IPS-15b (cell line): ENCODE results near the gene PIK3R2.
A peak's percentile ranks its signal among the peaks of the same experiment; 100 is the strongest.

Source experiments
- H3K27me3 ChIP-seq: one replicate; pipeline ENCODE4 v1.6.1; 2013; ENCODE audit warnings: low read length; ENCODE audit not compliant: control insufficient read depth, insufficient read depth
- H3K36me3 ChIP-seq: one replicate; pipeline ENCODE4 v1.6.1; 2013; ENCODE audit warnings: low read length; ENCODE audit not compliant: control insufficient read depth, insufficient read depth
- H3K4me1 ChIP-seq: one replicate; pipeline ENCODE4 v1.6.1; 2013; ENCODE audit warnings: mild to moderate bottlenecking, low read length; ENCODE audit not compliant: control insufficient read depth, insufficient read depth
- H3K4me3 ChIP-seq: one replicate; pipeline ENCODE4 v1.5.1; 2013; ENCODE audit warnings: low read depth, low read length
- H3K9ac ChIP-seq: one replicate; pipeline ENCODE4 v1.6.1; 2013; ENCODE audit warnings: low read depth, mild to moderate bottlenecking, low read length
- H3K9me3 ChIP-seq: one replicate; pipeline ENCODE4 v1.6.1; 2013; ENCODE audit warnings: mild to moderate bottlenecking, low read length; ENCODE audit not compliant: control insufficient read depth, insufficient read depth

The PIK3R2 gene

GRCh38 chr19:18185538-18185937 is 32.6 kb downstream of the PIK3R2 start:
- no peak overlapping the region for H3K9ac ChIP-seq
- H3K4me3 ChIP-seq, result no peak overlapping the region
- no peaks in the 10 kb centered on the region for H3K9me3 ChIP-seq
- no peaks in the 10 kb centered on the region for H3K36me3 ChIP-seq
- no peaks in the 10 kb centered on the region for H3K27me3 ChIP-seq
- peaks cover 6% of the 10 kb centered on the region for H3K4me1 ChIP-seq

- Histone ChIP-seq H3K27me3 (no peaks in the 10 kb centered on the region), H3K4me3 (no peak overlapping the region), H3K4me1 (peaks cover 9% of the 10 kb centered on the region), H3K9ac (no peak overlapping the region), H3K36me3 (peaks cover 4% of the 10 kb centered on the region), H3K9me3 (no peaks in the 10 kb centered on the region)
Observed at GRCh38 chr19:18190278-18190677, 37.3 kb downstream of the PIK3R2 start.

GRCh38 chr19:18191640-18192062 is 38.7 kb downstream of the PIK3R2 start:
- Histone ChIP-seq H3K9me3 (no peaks in the 10 kb centered on the region), H3K9ac (no peak overlapping the region), H3K27me3 (no peaks in the 10 kb centered on the region), H3K4me1 (peaks cover 4% of the 10 kb centered on the region), H3K36me3 (peaks cover 12% of the 10 kb centered on the region), H3K4me3 (peak overlapping the region; percentile 67)

- Histone ChIP-seq H3K4me3 (peak within 1 kb of the TSS; percentile 88), H3K9ac (peak within 1 kb of the TSS; percentile 41), H3K9me3 (no peaks in the 10 kb centered on the region), H3K27me3 (no peaks in the 10 kb centered on the region), H3K36me3 (peaks cover 17% of the 10 kb centered on the region), H3K4me1 (peaks cover 4% of the 10 kb centered on the region)
Observed at GRCh38 chr19:18192673-18193387, 39.9 kb downstream of the PIK3R2 start, which contains the start of gene MPV17L2. Gene MPV17L2 (plus strand): TSS chr19:18193218. CDS start chr19:18193282, 64 bp downstream.

GRCh38 chr19:18193388-18194180 is 40.6 kb downstream of the PIK3R2 start:
- H3K27me3 ChIP-seq, result no peaks in the 10 kb centered on the region
- H3K4me3 ChIP-seq, result peak overlapping the region; percentile 88
- peaks cover 25% of the 10 kb centered on the region for H3K36me3 ChIP-seq
- peak overlapping the region; percentile 12 for H3K9ac ChIP-seq
- H3K9me3 ChIP-seq, result no peaks in the 10 kb centered on the region
- peaks cover 4% of the 10 kb centered on the region for H3K4me1 ChIP-seq

- Histone ChIP-seq H3K4me1 (peaks cover 4% of the 10 kb centered on the region), H3K36me3 (peaks cover 27% of the 10 kb centered on the region), H3K4me3 (peak overlapping the region; percentile 88), H3K9me3 (no peaks in the 10 kb centered on the region), H3K27me3 (no peaks in the 10 kb centered on the region), H3K9ac (no peak overlapping the region)
Observed at GRCh38 chr19:18194181-18194530, 41.2 kb downstream of the PIK3R2 start.

GRCh38 chr19:18194554-18195238 is 41.7 kb downstream of the PIK3R2 start:
- Histone ChIP-seq H3K9me3 (no peaks in the 10 kb centered on the region), H3K36me3 (peaks cover 27% of the 10 kb centered on the region), H3K27me3 (no peaks in the 10 kb centered on the region), H3K4me3 (peak overlapping the region; percentile 88), H3K9ac (peak overlapping the region; percentile 24), H3K4me1 (peaks cover 4% of the 10 kb centered on the region)

GRCh38 chr19:18196511-18196845 is 43.5 kb downstream of the PIK3R2 start:
- Histone ChIP-seq H3K4me3 (no peak overlapping the region), H3K4me1 (peaks cover 4% of the 10 kb centered on the region), H3K27me3 (no peaks in the 10 kb centered on the region), H3K36me3 (peaks cover 32% of the 10 kb centered on the region), H3K9me3 (no peaks in the 10 kb centered on the region), H3K9ac (no peak overlapping the region)

GRCh38 chr19:18197306-18197705 is 44.3 kb downstream of the PIK3R2 start:
- no peak overlapping the region for H3K9ac ChIP-seq
- H3K4me1 ChIP-seq, result peaks cover 4% of the 10 kb centered on the region
- H3K27me3 ChIP-seq, result no peaks in the 10 kb centered on the region
- H3K36me3 ChIP-seq, result peaks cover 32% of the 10 kb centered on the region
- no peaks in the 10 kb centered on the region for H3K9me3 ChIP-seq
- H3K4me3 ChIP-seq, result no peak overlapping the region

GRCh38 chr19:18197941-18198340 is 45.0 kb downstream of the PIK3R2 start:
- H3K9me3 ChIP-seq, result no peaks in the 10 kb centered on the region
- H3K4me1 ChIP-seq, result peaks cover 4% of the 10 kb centered on the region
- H3K36me3 ChIP-seq, result peaks cover 32% of the 10 kb centered on the region
- no peak overlapping the region for H3K9ac ChIP-seq
- no peak overlapping the region for H3K4me3 ChIP-seq
- H3K27me3 ChIP-seq, result no peaks in the 10 kb centered on the region

GRCh38 chr19:18198374-18198773 is 45.4 kb downstream of the PIK3R2 start:
- Histone ChIP-seq H3K4me3 (no peak overlapping the region), H3K36me3 (peaks cover 32% of the 10 kb centered on the region)

More at GRCh38 chr19:18198374-18198773, 45.4 kb downstream of the PIK3R2 start:
- H3K27me3 ChIP-seq, result no peaks in the 10 kb centered on the region
- H3K9me3 ChIP-seq, result no peaks in the 10 kb centered on the region
- peaks cover 4% of the 10 kb centered on the region for H3K4me1 ChIP-seq
- no peak overlapping the region for H3K9ac ChIP-seq
